ENCODE measurements around the gene ETS2. TPM values are rescaled to one million over a fixed set of nuclear protein-coding genes. Genes with fewer than 3 reads are reported as not detected.

The ETS2 gene
- 76.2 and 80.3 TPM in 2 replicates for total RNA-seq

DNA sequence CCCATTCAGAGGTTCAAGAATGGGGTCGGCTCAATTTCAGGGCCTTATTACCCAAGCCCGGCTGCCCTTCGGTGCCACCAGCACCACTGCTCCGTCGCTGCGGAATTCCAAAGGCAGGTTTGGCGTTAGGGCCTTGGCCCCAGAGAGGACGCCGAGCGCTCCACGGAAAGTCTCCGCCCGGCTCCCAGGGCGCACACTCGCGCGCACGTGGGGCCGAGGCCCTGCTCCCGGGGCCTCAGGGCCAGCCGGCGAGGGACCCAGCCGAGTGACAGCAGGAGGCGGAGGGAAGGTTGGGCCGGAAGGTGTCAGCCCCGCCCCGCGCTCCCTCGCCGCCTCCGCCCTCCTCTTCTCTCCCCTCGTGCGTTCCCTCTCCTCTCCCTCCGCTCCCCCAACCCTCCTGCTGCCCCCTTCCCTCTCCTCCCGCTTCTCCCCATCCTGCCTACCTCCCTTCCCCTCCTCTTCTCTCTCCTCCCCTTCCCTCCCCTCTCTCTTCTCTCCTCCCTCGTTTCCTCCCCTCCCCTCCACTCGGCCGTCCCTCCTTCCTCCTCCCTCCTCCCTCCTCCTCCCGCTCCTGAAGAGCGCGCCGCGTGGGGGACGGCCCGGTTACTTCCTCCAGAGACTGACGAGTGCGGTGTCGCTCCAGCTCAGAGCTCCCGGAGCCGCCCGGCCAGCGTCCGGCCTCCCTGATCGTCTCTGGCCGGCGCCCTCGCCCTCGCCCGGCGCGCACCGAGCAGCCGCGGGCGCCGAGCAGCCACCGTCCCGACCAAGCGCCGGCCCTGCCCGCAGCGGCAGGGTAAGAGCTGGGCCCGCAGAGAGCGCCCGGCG lies at the start of gene ETS2:
Gene ETS2 (plus strand): TSS at position 602 of the 825 bp plus-strand sequence. CDS start 4,106 bp downstream, outside the sequence.

Data from thoracic aorta endothelial cell (primary cell).